ENCODE data around the gene ACAT2.
"Not testable (repeated sequence)": the region's sequence is repeated elsewhere in the genome, so short reads cannot be mapped to it uniquely, and the experiment has no call there.

ACAT2 gene

DNA sequence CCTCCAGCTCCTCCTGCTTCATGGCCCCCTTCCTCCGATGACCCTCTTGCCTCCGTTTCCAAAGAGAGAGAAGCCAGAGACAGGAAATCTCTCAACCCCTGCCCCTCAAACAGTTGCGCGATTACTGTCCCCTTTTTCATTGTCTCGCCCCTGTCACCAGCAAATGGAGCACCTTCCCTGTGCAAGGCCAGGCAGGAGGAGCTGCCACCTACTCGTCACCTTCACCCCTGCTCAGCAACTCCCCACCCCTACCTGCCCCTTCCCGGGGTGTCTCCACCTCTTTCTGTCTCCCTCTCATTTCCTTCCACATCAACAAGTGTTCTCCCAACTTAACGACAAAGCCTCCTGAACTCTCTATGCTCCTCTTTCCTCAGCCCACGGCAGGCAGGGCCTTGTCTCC is 51.9 kb downstream of the ACAT2 start:
- no peak for DNase-seq (ENCODE audit: low read depth in 2 of 2)

DNA sequence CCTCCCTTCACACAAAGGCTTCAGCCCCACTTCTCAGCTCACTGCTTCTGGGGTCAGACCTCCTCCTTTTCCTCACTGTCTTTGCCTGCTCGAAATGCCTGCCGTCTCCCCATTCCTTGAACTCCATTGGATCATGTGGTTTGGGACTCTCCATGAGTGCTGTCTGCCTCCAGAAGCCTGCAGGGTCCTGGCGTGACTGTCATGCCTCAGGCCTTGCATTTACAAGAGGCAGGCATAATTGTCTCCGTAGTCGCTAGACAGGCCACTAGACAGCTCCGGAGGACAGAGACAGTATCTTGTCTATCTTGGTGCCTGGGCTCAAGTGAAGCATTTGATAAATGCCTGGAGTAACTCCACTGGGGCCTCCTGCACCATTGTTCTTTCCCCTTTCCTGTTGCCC is 53.6 kb downstream of the ACAT2 start:
- no peak for DNase-seq (ENCODE audit: low read depth in 2 of 2)

GRCh38 chr6:159816775-159817174 is 54.9 kb downstream of the ACAT2 start:
- not testable (repeated sequence) for DNase-seq (ENCODE audit: low read depth in 2 of 2)

DNA sequence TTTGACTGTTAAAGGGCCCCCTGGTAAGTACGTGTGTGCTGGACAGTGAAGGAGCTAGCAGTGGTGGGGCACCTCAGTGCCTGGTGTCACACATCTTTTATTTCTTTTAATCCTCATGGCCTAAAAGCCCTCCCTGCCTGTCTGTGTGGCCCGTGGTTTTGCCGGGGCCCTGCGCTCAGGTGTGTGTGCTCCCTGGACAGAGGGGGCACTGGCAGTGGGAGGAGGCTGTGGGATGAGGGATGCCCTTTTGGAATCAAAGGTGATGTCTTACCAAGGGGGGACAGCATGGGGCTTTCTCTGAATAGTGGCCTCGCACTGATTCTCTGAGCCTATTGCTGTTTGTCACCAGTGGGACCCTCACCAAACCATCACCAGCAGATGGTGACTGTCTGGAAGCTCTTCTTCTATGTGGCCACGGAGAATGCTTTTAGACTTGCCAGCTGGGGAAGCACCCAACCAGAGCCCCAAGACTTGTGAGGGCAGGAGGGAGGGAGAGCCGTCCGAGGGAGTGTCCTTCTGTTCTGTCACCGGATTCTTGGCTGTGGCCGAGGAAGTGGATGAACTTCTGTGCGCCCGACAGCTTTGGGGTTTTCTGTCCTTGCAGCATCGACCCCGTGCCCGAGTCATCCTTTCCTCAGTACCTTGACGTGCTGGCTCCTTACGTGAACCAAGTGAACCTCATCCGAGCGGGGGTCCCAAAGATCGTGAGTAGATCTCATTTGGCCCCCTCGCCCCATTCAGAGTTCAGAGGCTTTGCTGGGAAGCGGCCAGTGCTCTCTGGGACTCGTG is 56.3 kb downstream of the ACAT2 start:
- DNase-seq (ENCODE audit: low read depth in 2 of 2): no peak

DNA sequence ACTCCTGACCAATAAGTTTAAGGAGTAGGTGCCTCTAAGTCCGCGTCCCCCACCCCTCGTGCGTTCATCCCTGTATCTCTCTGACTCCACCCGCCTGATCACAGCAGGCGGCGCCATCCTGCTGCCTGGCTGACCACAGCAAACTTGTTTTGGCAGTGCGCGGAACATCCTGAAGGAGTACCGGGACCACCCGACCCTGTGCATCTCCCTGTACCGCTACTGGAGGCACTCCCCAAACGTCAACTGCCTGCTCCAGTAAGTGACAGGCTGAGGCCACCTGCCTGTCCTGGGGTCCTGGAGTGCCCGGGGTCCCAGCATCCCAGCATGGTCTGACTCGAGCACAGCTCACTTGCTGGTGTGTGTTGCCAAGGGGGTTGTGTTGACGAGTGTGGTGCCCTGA is 57.3 kb downstream of the ACAT2 start:
- DNase-seq (ENCODE audit: low read depth in 2 of 2): no peak

- peak in 1 of 2 donors; percentile 7 for DNase-seq (ENCODE audit: low read depth in 2 of 2)
These were observed 58.2 kb downstream of the ACAT2 start for GRCh38 chr6:159819932-159820640.

DNA sequence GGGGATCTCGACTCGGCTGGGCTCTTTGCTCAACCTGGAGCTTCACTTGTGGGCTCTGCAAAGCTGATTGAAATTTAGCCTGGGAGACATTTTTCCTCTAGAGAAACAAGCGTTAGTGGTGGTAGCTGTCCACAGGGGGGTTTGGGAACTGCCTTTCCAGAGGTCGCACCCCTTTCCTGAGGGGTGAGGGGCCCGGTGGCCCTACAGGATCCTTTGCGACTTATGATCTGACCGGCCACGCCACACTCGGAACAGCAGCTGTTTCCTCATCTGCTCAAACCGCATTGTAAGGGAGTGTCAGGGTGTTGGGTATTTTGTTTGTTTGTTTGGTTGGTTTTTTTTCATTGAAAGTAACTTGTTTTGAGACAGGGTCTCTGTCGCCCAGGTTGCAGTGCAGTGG is 59.3 kb downstream of the ACAT2 start:
- no peak for DNase-seq (ENCODE audit: low read depth in 2 of 2)

DNA sequence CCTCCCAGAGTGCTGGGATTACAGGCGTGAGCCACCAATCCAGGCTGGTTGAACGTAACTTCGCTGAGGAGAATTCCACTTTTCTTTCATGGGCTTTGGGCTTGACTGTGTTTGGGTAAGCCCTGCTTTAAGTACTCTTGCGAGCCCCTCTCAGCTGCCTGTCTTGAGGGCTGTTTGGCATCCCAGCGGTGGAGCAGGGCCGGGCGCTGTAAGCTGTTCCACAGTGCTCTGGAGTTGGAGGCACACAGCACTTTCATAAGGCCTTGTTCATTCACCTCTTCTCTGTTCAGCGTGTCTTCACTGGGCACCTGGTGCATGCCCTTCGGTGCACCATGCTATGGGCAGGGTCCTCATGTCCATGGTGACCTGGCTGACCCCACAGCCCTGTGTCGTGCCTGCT is 59.9 kb downstream of the ACAT2 start:
- no peak for DNase-seq (ENCODE audit: low read depth in 2 of 2)

- no peak for DNase-seq (ENCODE audit: low read depth in 2 of 2)
These were observed 62.1 kb downstream of the ACAT2 start for GRCh38 chr6:159823953-159824352.

DNA sequence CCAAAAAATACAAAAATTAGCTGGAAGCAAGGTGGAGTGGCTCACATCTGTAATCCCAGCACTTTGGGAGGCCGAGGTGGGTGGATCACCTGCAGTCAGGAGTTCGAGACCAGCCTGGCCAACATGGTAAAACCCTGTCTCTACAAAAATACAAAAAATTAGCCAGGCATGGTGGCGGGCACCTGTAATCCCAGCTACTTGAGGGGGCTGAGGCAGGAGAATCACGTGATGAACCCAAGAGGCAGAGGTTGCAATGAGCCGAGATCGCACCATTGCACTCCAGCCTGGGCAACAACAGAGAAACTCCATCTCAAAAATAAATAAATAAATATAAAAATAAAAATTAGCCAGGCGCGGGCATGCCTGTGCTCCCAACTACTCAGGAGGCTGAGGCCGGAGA is 62.8 kb downstream of the ACAT2 start:
- not testable (repeated sequence) for DNase-seq (ENCODE audit: low read depth in 2 of 2)

DNA sequence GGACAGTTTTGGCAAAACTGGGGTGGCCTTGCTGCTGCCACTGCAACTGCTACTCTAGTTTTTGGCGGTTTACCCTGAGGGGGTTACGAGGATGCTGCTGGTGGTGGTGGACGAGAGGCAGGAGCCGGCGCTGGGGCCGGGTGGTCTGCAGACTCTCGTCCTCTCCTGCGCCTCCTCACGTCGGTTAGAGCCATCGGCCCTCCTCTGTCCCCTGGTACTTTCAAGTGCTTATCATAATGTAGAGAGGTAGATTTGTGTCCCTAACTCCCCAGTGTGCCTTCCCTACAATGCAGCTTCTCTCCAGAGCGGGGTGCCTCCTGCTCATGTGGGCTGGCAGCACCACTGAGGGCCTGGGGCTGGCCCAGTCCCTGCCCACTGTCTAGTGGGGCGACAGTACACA is 64.2 kb downstream of the ACAT2 start:
- DNase-seq (ENCODE audit: low read depth in 2 of 2): no peak

GRCh38 chr6:159826968-159827647 is 65.3 kb downstream of the ACAT2 start:
- no peak for DNase-seq (ENCODE audit: low read depth in 2 of 2)

GRCh38 chr6:159828074-159828473 is 66.2 kb downstream of the ACAT2 start:
- DNase-seq (ENCODE audit: low read depth in 2 of 2): no peak

All from stimulated activated CD4-positive, alpha-beta T cell treated with anti-CD3 and anti-CD28 coated beads, Interleukin-15, amount 100 ng/mL, for 48 hours (primary cell).